LHCN-M2 (cell line): ENCODE measurements around the gene PRKN. TPM values are rescaled to one million over a fixed set of nuclear protein-coding genes. Genes with fewer than 3 reads are reported as not detected.

Experiments
- DNase-seq: peaks from one replicate; pipeline ENCODE4 v3.0.0-alpha.2; 2012; ENCODE audit warnings: low read depth
- total RNA-seq: library from RNA; depleted of rRNA; stranded (reverse); fragments of >200 nt; gene quantifications from 2 replicates; pipeline ENCODE4 v1.2.3, GENCODE V29; 2014

Gene PRKN
- total RNA-seq, 1 experiment from 2014 or later: 2.4 TPM

- DNase-seq: no peak
These were observed 1361.2 kb downstream of the PRKN start for GRCh38 chr6:161366301-161366923.

GRCh38 chr6:161365633-161366032 lies 1361.9 kb downstream of the PRKN start:
- DNase-seq: no peak

- DNase-seq: no peak
These were observed 1364.3 kb downstream of the PRKN start for GRCh38 chr6:161363286-161363685.

GRCh38 chr6:161362266-161362665 lies 1365.3 kb downstream of the PRKN start:
- DNase-seq: no peak

- DNase-seq: no peak
These were observed 1366.0 kb downstream of the PRKN start for GRCh38 chr6:161361529-161361928.

GRCh38 chr6:161360520-161360919 lies 1367.0 kb downstream of the PRKN start:
- DNase-seq: no peak

- no peak for DNase-seq
These were observed 1368.0 kb downstream of the PRKN start for GRCh38 chr6:161359618-161359945.

- DNase-seq: no peak
These were observed 1371.3 kb downstream of the PRKN start for GRCh38 chr6:161356167-161356854.

- no peak for DNase-seq
These were observed 1371.9 kb downstream of the PRKN start for GRCh38 chr6:161355696-161356095.

- DNase-seq: no peak
These were observed 1372.6 kb downstream of the PRKN start for GRCh38 chr6:161354956-161355355.

- no peak for DNase-seq
These were observed 1373.2 kb downstream of the PRKN start for GRCh38 chr6:161354276-161354840.

GRCh38 chr6:161353208-161353613 lies 1374.4 kb downstream of the PRKN start:
- peak; percentile 5 for DNase-seq

GRCh38 chr6:161351858-161352257 lies 1375.7 kb downstream of the PRKN start:
- DNase-seq: no peak

- no peak for DNase-seq
These were observed 1377.7 kb downstream of the PRKN start for GRCh38 chr6:161349886-161350285.

GRCh38 chr6:161348628-161348994 lies 1379.0 kb downstream of the PRKN start:
- no peak for DNase-seq

GRCh38 chr6:161347988-161348627 lies 1379.5 kb downstream of the PRKN start:
- DNase-seq: no peak

GRCh38 chr6:161347125-161347524 lies 1380.4 kb downstream of the PRKN start:
- no peak for DNase-seq

GRCh38 chr6:161346717-161347116 lies 1380.8 kb downstream of the PRKN start:
- DNase-seq: no peak

GRCh38 chr6:161344626-161345025 lies 1382.9 kb downstream of the PRKN start:
- DNase-seq: no peak

- DNase-seq: no peak
These were observed 1385.5 kb downstream of the PRKN start for GRCh38 chr6:161342039-161342438.

GRCh38 chr6:161341638-161342037 lies 1385.9 kb downstream of the PRKN start:
- no peak for DNase-seq

GRCh38 chr6:161338015-161338414 lies 1389.6 kb downstream of the PRKN start:
- no peak for DNase-seq

- no peak for DNase-seq
These were observed 1391.1 kb downstream of the PRKN start for GRCh38 chr6:161336479-161336878.
